Left lobe of liver (tissue), 2 donors: ENCODE measurements around the gene TTLL9. TPM values are rescaled to one million over a fixed set of nuclear protein-coding genes. Genes with fewer than 3 reads are reported as not detected.
"Not testable (repeated sequence)": the region's sequence is repeated elsewhere in the genome, so short reads cannot be mapped to it uniquely, and the experiment has no call there.

Experiments used
- ATAC-seq: fragments of 200-7000 bp; cut with Tn5 transposase; one replicate; pipeline ENCODE4 v1.9.1; 2020; ENCODE audit warnings: mild to moderate bottlenecking, moderate library complexity
- DNase-seq: peaks from one replicate; pipeline ENCODE4 v3.0.0-alpha.2; 2020; ENCODE audit warnings: low spot score
- total RNA-seq: library from RNA; stranded (reverse); gene quantifications from one replicate; pipeline ENCODE4 v1.2.1, GENCODE V29; 2021
- donor health status: DM: no; HTN: no; CAD: no; lungs with moderate emphysema.
- donor health status: DM: no; HTN: yes; CAD: no.

TTLL9 gene
- total RNA-seq = not detected

GRCh38 chr20:31869942-31870725 lies at the start of gene TTLL9, which contains the start of gene DUSP15:
TSS of gene TTLL9 (plus strand) at chr20:31870634. CDS start at chr20:31871127, 493 bp downstream.
TSS of gene DUSP15 (minus strand) at chr20:31870527. CDS start at chr20:31870337, 190 bp downstream.
- ATAC-seq (peak; percentile 92), DNase-seq (no peak)

DNA sequence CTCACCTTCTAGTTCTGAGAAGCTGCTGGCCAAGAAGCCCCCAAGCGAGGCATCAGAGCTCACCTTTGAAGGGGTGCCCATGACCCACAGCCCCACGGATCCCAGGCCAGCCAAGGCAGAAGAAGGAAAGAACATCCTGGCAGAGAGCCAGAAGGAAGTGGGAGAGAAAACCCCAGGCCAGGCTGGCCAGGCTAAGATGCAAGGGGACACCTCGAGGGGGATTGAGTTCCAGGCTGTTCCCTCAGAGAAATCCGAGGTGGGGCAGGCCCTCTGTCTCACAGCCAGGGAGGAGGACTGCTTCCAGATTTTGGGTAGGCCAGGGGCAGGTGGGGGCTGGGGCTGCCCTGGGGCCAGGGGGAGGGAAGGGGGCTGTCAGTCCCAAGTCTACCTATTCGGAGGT lies 49.0 kb upstream of the TTLL9 start:
- ATAC-seq (no peak), DNase-seq (no peak)

DNA sequence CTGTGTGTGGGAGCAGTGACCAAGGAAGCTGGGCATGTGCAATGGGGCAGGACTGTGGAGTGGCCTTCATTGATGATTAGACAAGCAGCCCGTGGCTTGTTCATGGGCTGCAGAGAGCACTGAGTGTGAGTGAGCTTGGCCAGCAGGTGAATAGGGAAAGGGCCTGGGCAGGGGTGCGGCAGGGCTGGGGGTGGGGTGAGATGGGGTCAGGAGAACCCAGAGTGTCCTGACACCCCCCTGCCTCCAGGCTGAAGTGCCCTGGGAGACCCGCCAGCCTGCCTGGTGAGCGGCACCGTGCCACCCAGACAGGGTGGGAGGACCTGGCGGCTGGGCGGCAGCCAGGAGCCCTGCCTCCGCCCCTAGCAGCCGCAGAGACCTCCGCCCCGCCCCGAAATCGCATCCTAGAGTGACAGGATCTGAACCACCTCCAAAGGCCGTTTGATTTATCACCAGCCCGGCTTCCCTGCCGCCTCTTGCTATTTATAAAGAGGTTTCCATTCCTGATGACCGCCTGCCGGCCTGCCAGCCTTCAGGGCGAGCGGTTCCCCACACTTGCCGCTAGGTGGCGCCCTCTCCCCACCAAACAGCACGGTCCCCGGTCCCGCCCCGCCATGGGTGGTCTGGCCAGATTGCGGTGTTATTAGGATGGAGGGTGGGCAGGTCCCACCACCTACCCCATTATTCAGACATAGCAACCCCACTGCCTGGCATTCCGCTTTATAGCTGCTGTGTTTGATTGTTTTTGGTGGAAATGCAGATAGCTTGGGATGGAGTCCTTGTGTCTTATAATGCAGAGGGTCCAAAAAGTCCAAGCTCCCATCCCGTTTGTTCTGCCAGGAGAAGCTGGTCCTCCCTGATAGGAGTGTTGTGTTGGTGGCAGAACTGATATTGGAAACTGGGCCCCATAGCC lies 47.8 kb upstream of the TTLL9 start:
- peak; percentile 94 for ATAC-seq
- DNase-seq = peak; percentile 75

DNA sequence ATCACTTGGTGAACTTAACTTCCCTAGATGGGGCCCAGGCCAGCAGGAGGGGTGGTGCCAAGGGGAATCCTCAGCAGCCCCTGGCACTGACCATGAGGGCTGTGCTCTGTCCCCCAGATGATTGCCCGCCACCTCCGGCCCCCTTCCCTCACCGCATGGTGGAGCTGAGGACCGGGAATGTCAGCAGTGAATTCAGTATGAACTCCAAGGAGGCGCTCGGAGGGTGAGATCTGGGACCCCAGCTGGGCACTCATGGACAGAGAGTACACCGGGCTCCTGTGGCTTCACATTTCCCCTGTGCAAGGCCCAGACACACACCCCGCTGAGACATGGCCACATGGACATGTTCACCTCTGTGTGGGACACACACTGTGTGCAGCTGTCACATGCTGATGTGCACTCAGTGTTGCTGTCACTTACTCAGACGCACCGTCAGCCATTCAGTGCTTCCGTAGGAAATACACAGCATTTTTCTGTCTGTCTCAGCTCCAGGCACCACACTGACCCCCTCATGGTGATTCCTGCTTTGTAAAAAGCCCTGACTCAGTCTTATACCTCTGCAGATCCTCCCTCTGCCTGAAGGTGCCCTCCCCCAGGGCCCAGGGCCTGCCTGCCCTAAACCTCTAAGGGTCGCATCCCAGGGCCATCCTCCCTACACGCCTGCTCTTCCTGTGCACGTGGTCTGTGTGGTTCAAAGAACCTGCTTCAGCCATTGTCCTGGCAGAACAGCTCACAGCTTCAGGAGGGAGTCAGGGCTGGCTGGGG lies 46.9 kb upstream of the TTLL9 start:
- no peak for DNase-seq
- peak; percentile 14 for ATAC-seq

DNA sequence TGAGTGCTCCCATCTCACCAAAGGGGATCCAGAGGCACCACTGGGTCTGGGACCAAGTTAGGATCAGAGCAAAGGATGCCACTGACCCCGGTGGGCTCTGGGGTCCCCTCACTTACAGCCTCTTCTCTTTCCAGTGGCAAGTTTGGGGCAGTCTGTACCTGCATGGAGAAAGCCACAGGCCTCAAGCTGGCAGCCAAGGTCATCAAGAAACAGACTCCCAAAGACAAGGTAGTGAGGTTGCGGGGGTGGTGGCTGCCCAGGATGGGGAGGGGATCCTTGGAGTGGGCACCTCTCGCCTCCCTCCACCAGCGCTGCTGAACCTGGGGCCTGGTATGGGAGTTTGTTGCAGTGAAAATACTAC lies 46.3 kb upstream of the TTLL9 start:
- DNase-seq (no peak), ATAC-seq (no peak)

- ATAC-seq = no peak
Observed at GRCh38 chr20:31824554-31825313, 45.7 kb upstream of the TTLL9 start.

DNA sequence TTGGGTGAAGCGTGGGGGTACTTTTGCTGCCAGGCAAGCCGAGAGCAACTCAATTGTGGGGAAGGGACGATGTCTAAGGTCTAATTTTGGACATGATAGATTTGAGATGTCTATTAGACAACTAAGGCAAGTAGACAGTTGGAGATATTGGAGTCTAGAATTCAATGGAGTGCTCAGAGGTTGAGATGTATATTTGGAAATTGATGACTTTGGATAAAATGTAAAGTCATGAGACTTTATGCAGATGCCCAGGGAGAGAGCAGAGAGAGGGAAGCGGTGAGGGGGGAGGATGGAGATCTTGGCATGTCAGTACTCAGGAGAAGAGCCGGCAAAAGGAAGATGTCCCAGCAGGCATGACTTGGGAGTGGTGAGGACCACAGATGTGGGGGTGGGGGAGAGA lies 44.4 kb upstream of the TTLL9 start:
- no peak for ATAC-seq
- no peak for DNase-seq

More at GRCh38 chr20:31824554-31825313, 45.7 kb upstream of the TTLL9 start:
- no peak for DNase-seq

- ATAC-seq = no peak
- DNase-seq = no peak
Observed at GRCh38 chr20:31827059-31827458, 43.4 kb upstream of the TTLL9 start.

DNA sequence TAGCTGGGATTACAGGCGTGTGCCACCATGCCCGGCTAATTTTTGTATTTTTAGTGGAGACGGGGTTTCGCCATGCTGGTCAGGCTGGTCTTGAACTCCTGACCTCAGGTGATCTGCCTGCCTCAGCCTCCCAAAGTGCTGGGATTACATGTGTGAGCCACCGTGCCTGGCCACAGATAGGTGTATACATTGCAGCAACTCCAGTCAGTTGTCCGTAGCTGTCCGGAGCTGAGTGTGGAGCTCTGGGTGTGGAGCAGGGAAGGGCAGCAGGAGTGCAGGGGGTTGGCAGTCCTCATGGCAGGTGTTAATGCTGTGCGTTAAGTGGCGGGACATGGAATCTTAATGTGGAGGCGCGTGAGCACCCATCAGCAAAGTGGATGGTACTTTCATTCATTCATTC lies 42.4 kb upstream of the TTLL9 start:
- ATAC-seq, DNase-seq: not testable (repeated sequence)

GRCh38 chr20:31829731-31830130 lies 40.7 kb upstream of the TTLL9 start:
- DNase-seq (no peak), ATAC-seq (no peak)

GRCh38 chr20:31830406-31830981 lies 39.9 kb upstream of the TTLL9 start:
- DNase-seq (no peak), ATAC-seq (no peak)

- DNase-seq (no peak), ATAC-seq (no peak)
Observed at GRCh38 chr20:31831211-31831610, 39.2 kb upstream of the TTLL9 start.

- ATAC-seq (no peak), DNase-seq (no peak)
Observed at GRCh38 chr20:31831771-31832306, 38.6 kb upstream of the TTLL9 start.

- peak; percentile 71 for ATAC-seq
Observed at GRCh38 chr20:31833130-31833930, 37.1 kb upstream of the TTLL9 start.

DNA sequence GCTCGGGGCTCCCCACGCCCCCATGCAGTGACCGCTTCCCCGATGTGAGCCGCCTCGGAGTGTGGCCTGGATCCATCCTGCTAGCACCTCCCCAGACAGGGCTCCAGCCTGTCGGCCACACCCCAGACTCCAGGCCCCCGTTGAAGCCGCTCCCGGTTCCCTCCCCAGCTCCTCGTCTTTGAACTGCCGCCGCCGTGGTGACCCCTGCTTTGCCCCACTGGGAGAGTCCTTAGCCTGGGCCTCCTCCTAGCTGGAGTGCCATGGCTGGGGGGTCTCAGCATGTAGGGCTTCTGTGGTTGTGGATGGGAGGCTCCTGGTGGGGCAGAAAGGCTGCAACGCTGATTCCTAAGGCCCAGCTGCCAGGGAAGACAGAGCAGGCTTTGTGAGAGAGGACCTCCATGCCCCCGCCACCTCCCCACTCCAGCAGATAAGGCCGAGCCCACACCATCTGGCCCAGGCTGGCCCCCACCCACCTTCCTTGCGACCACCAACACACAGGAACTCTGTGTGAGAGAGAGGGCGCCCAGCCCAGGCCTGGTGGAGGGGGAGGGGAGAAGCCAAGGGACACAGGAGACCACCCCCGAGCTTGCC lies 36.4 kb upstream of the TTLL9 start:
- no peak for DNase-seq
- ATAC-seq = no peak

More at GRCh38 chr20:31833130-31833930, 37.1 kb upstream of the TTLL9 start:
- DNase-seq = no peak

DNA sequence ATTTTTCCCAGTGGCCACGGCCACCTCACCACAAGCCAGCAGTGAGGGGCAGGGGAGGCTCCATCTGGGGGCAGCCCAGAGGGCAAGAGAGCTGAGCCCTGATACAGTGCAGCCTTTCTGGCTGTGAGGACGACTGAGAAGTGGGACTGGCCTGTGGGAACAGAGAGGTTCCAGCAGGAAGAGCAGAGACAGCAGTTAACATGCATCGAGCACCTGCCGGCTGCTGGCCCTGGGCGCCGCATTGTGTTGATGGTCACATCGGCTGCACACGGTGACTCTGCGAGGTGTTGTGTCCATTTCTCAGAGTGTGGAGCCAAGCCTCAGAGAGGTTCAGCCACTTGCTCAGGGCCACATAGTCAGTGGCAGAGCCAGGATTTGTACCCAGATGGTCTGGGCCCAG lies 34.9 kb upstream of the TTLL9 start:
- DNase-seq = no peak
- ATAC-seq = no peak

GRCh38 chr20:31835977-31836852 lies 34.2 kb upstream of the TTLL9 start:
- ATAC-seq (peak; percentile 35), DNase-seq (no peak)
